CD4-positive, alpha-beta T cell (primary cell): ENCODE data around the gene ZBTB48. TPM values are rescaled to one million over a fixed set of nuclear protein-coding genes. Genes with fewer than 3 reads are reported as not detected.

Experiments used
- ATAC-seq: fragments of 200-7000 bp; cut with Tn5 transposase; one replicate; pipeline ENCODE4 v1.10.0; 2022; ENCODE audit warnings: mild to moderate bottlenecking; ENCODE audit not compliant: poor library complexity
- CTCF ChIA-PET: fragments of 350-600 bp; sonication (Branson Sonifier 250); formaldehyde crosslinking; loops from one replicate; lab custom pipeline; 2021; ENCODE audit warnings: antibody characterized with exemption, inconsistent platforms; lab: Charles Lee
- POLR2A ChIA-PET: fragments of 350-600 bp; sonication (Branson Sonifier 250); formaldehyde crosslinking; loops from one replicate; lab custom pipeline; 2021; ENCODE audit warnings: antibody characterized with exemption, inconsistent platforms; lab: Charles Lee
- DNase-seq, 14 experiments: peaks; one replicate each; pipeline ENCODE4 v3.0.0-alpha.2; 2013 to 2020; ENCODE audit warnings: mixed read lengths in 2 of 14
- H3K27ac ChIP-seq, 2 donors: one replicate each; pipeline versions ENCODE4 v1.5.1 to v1.7.0; 2013; ENCODE audit warnings: low read length in 2 of 2, low read depth in 1 of 2, mild to moderate bottlenecking in 1 of 2
- H3K27me3 ChIP-seq, 2 experiments: 1 replicate in 1 of 2; 2 replicates in 1 of 2; pipeline versions ENCODE4 v1.6.1 to v1.7.0; 2013; ENCODE audit warnings: low read length in 2 of 2, control low read depth in 1 of 2, mild to moderate bottlenecking in 1 of 2, moderate library complexity in 1 of 2; ENCODE audit not compliant: insufficient read depth in 2 of 2, control insufficient read depth in 1 of 2
- H3K36me3 ChIP-seq: one replicate; pipeline ENCODE4 v1.6.1; 2013; ENCODE audit warnings: low read length, control low read depth; ENCODE audit not compliant: insufficient read depth
- H3K4me1 ChIP-seq: one replicate; pipeline ENCODE4 v1.6.1; 2013; ENCODE audit warnings: low read length, control low read depth; ENCODE audit not compliant: insufficient read depth
- H3K4me3 ChIP-seq: one replicate; pipeline ENCODE4 v1.5.1; 2013; ENCODE audit warnings: mild to moderate bottlenecking, low read length, moderate library complexity
- H3K9me3 ChIP-seq, 2 experiments: 1 replicate in 1 of 2; 2 replicates in 1 of 2; pipeline versions ENCODE4 v1.6.1 to v1.7.0; 2013; ENCODE audit warnings: low read length in 2 of 2, mild to moderate bottlenecking in 2 of 2, control low read depth in 1 of 2, moderate library complexity in 1 of 2; ENCODE audit not compliant: control insufficient read depth in 1 of 2, insufficient read depth in 1 of 2
- H3K27ac Mint-ChIP-seq: one replicate; pipeline ENCODE4 v1.8.0; 2020; ENCODE audit warnings: mixed read lengths
- H3K27me3 Mint-ChIP-seq: one replicate; pipeline ENCODE4 v1.8.0; 2021; ENCODE audit warnings: mixed read lengths
- H3K36me3 Mint-ChIP-seq: one replicate; pipeline ENCODE4 v1.8.0; 2021; ENCODE audit warnings: low read depth, mixed read lengths
- H3K4me1 Mint-ChIP-seq: one replicate; pipeline ENCODE4 v1.8.0; 2021; ENCODE audit warnings: low read depth, mixed read lengths
- H3K4me3 Mint-ChIP-seq: one replicate; pipeline ENCODE4 v1.8.0; 2020; ENCODE audit warnings: mild to moderate bottlenecking, mixed read lengths
- H3K9me3 Mint-ChIP-seq: one replicate; pipeline ENCODE4 v1.8.0; 2020; ENCODE audit warnings: mixed read lengths
- intact Hi-C, 2 experiments: fragments of 100-400 bp; cut with DNase I in 1 of 2; cut with micrococcal nuclease in 1 of 2; formaldehyde crosslinking; loops; one replicate each; pipeline versions ENCODE4 v1.15.1 to v1.9.0; 2023 to 2025; cut with DNase I, micrococcal nuclease
- total RNA-seq, 174 experiments: library from RNA in 2 of 174; stranded (reverse) in 2 of 174; gene quantifications; one replicate each; pipeline ENCODE4 v1.2.3 and lab custom pipeline; 2021 to 2026
- TF ChIP-seq, protein P1 (sequence below): fragments of 200-600 bp; IDR thresholded peaks from one replicate; pipeline ENCODE4 v1.8.0; 2022; ENCODE audit warnings: antibody characterized with exemption, mild to moderate bottlenecking

ZBTB48 gene
- total RNA-seq, 2 experiments from 2014 or later, result 31.4 to 31.7 TPM

DNA sequence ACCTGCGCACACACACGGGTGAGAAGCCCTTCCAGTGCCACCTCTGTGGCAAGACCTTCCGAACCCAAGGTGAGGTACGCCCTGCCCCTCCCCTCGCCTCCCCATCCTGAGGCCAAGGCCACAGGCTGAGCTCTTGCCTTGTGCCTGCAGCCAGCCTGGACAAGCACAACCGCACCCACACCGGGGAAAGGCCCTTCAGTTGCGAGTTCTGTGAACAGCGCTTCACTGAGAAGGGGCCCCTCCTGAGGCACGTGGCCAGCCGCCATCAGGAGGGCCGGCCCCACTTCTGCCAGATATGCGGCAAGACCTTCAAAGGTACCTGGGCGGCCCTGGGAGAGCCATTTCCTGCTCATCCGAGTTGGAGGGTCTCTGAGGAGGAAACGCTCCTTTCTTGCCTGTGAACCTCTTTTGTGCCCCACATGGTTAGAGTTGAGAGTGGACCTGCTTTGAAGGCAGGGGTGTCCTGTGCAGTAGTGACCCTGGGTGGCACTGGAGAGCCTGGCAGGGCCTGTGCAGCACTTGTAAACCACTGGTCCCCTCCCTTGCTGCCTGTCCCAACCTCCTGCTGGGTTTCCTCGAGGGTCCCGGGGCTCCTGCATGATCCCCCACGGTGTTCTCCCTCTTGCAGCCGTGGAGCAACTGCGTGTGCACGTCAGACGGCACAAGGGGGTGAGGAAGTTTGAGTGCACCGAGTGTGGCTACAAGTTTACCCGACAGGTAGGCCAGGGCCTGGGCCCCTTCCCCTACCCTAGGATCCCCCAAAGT lies 8.5 kb downstream of the ZBTB48 start:
- ChIA-PET CTCF (no interaction called here), POLR2A (interaction anchor here (1.5 to 3.5 kb wide), 3 partner anchors 8 to 13 kb away, joined by 6 to 19 read pairs (median 7); partner anchors contain the start of gene ZBTB48)
- ATAC-seq (no peak), DNase-seq (no peak)
- no peak overlapping the region for H3K4me3 ChIP-seq
- Mint-ChIP-seq H3K36me3 (peaks cover 35% of the 10 kb centered on the region), H3K4me3 (no peak overlapping the region), H3K4me1 (peaks cover 35% of the 10 kb centered on the region), H3K9me3 (no peaks in the 10 kb centered on the region), H3K27me3 (no peaks in the 10 kb centered on the region), H3K27ac (peak overlapping the region; percentile 55)
- intact Hi-C loops, result no loop called here
- peaks cover 55% of the 10 kb centered on the region for H3K36me3 ChIP-seq
- no peaks in the 10 kb centered on the region for H3K9me3 ChIP-seq
- TF ChIP-seq, protein P1, sequence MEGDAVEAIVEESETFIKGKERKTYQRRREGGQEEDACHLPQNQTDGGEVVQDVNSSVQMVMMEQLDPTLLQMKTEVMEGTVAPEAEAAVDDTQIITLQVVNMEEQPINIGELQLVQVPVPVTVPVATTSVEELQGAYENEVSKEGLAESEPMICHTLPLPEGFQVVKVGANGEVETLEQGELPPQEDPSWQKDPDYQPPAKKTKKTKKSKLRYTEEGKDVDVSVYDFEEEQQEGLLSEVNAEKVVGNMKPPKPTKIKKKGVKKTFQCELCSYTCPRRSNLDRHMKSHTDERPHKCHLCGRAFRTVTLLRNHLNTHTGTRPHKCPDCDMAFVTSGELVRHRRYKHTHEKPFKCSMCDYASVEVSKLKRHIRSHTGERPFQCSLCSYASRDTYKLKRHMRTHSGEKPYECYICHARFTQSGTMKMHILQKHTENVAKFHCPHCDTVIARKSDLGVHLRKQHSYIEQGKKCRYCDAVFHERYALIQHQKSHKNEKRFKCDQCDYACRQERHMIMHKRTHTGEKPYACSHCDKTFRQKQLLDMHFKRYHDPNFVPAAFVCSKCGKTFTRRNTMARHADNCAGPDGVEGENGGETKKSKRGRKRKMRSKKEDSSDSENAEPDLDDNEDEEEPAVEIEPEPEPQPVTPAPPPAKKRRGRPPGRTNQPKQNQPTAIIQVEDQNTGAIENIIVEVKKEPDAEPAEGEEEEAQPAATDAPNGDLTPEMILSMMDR, result no peak
- H3K4me1 ChIP-seq, result peaks cover 55% of the 10 kb centered on the region
- H3K27me3 ChIP-seq, result no peaks in the 10 kb centered on the region
- no peak overlapping the region for H3K27ac ChIP-seq

DNA sequence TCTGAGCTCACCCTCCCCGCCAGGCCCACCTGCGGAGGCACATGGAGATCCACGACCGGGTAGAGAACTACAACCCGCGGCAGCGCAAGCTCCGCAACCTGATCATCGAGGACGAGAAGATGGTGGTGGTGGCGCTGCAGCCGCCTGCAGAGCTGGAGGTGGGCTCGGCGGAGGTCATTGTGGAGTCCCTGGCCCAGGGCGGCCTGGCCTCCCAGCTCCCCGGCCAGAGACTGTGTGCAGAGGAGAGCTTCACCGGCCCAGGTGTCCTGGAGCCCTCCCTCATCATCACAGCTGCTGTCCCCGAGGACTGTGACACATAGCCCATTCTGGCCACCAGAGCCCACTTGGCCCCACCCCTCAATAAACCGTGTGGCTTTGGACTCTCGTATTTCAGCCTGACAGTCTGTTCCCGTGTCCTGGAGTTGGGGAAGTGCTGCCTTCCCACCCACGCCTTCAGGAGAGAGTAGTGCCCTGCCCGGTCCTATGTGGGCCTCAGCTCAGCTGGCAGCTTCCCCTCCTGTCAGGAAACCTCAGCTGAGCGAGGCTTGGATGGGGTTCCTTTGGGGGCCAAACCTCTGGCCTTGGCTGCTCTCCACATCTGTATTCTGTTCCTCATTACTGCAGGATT lies 9.2 kb downstream of the ZBTB48 start:
- no peak overlapping the region for H3K27ac ChIP-seq
- DNase-seq, result peak in 1 of 14 experiments; percentile 20
- H3K36me3 ChIP-seq, result peaks cover 62% of the 10 kb centered on the region
- Mint-ChIP-seq H3K9me3 (no peaks in the 10 kb centered on the region), H3K4me1 (peaks cover 38% of the 10 kb centered on the region), H3K4me3 (no peak overlapping the region), H3K36me3 (peaks cover 41% of the 10 kb centered on the region), H3K27ac (no peak overlapping the region), H3K27me3 (no peaks in the 10 kb centered on the region)
- H3K27me3 ChIP-seq, result no peaks in the 10 kb centered on the region
- POLR2A ChIA-PET, result interaction anchor here (0.9 to 3.5 kb wide), 4 partner anchors 9 to 34 kb away, joined by 4 to 19 read pairs (median 6); partner anchors contain the start of genes NOL9 and ZBTB48
- no peak for ATAC-seq
- no peak overlapping the region for H3K4me3 ChIP-seq
- CTCF ChIA-PET, result no interaction called here
- peaks cover 60% of the 10 kb centered on the region for H3K4me1 ChIP-seq
- H3K9me3 ChIP-seq, result no peaks in the 10 kb centered on the region
- intact Hi-C loops, result no loop called here
- TF ChIP-seq, protein P1, result no peak

DNA sequence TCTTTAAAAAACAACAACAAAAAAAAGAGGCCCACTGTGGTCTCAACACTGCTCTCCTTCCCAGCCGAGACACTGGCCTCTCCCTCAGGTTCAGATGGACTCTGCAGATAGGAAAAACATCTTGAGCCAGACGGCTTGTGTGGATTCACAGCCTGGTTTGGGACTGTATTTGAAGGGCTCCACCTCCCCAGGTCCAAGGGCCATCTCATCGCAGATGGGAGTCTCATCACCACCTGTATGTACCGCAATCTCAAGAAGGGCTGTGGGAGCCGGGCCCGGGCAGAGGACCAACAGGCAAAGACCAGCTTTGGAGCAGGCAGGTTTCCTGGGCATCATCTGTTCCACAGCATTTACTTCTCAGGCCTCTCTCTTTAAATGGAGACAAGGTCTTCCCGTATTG lies 10.3 kb downstream of the ZBTB48 start:
- peaks cover 35% of the 10 kb centered on the region for H3K4me1 Mint-ChIP-seq
- H3K27me3 Mint-ChIP-seq, result no peaks in the 10 kb centered on the region
- DNase-seq, result peak in 1 of 14 experiments; percentile 8
- POLR2A ChIA-PET, result interaction anchor here (1.5 to 3.5 kb wide), 3 partner anchors 8 to 11 kb away, joined by 6 to 19 read pairs (median 7); partner anchors contain the start of gene ZBTB48
- Histone ChIP-seq H3K27me3 (no peaks in the 10 kb centered on the region), H3K9me3 (no peaks in the 10 kb centered on the region), H3K4me1 (peaks cover 58% of the 10 kb centered on the region), H3K27ac (no peak overlapping the region), H3K36me3 (peaks cover 71% of the 10 kb centered on the region), H3K4me3 (no peak overlapping the region)
- intact Hi-C loops, result no loop called here
- no peaks in the 10 kb centered on the region for H3K9me3 Mint-ChIP-seq
- no peak for ATAC-seq
- H3K27ac Mint-ChIP-seq, result peak overlapping the region; percentile 65
- no peak overlapping the region for H3K4me3 Mint-ChIP-seq
- TF ChIP-seq, protein P1, result no peak
- CTCF ChIA-PET, result no interaction called here
- peaks cover 44% of the 10 kb centered on the region for H3K36me3 Mint-ChIP-seq
